ENCODE results near the gene OR10K1. TPM values are rescaled to one million over a fixed set of nuclear protein-coding genes. Genes with fewer than 3 reads are reported as not detected.

OR10K1 gene
- total RNA-seq, 1 experiment from 2014 or later, result not detected

DNA sequence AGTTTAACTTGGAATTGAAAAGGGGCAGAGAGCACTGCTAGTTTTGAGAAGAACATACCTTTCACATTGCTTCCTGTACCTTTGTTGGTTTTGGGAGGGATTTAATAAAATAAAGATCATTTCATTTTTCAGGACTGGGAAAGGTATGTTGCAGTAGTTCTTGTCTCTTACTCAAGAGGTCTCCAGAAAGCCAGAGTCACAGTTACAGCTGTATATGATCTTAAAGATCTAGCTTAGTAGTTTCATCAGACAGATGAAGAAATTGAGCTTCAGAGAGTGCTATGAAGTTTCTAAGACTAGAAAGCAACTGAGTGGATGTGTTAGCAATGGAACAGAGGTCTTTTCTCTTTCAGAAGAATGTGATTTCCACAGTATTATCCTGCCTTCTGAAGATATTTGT is 36.6 kb upstream of the OR10K1 start:
- H2AFZ ChIP-seq (ENCODE audit: low read length), result no peak overlapping the region
- no peaks in the 10 kb centered on the region for H4K20me1 ChIP-seq (ENCODE audit: control insufficient read depth, insufficient read depth, insufficient read length)

More for the DNA sequence above, 36.6 kb upstream of the OR10K1 start:
- no peak overlapping the region for H3K9ac ChIP-seq (ENCODE audit: extremely low read depth, insufficient read length, low read length)
- no peaks in the 10 kb centered on the region; a peak in 1 of 7 replicates for H3K36me3 Mint-ChIP-seq (ENCODE audit: insufficient read depth in 1 of 3, low read depth in 3 of 3)
- no peak overlapping the region for H3K18ac ChIP-seq (ENCODE audit: insufficient read length, low read depth, low read length)
- H3K27ac ChIP-seq (ENCODE audit: insufficient read length, low read depth, low read length), result no peak overlapping the region
- no peak overlapping the region for H3K4me3 Mint-ChIP-seq
- H3K4me2 ChIP-seq (ENCODE audit: insufficient read depth, insufficient read length, low read length), result no peak overlapping the region
- H2BK5ac ChIP-seq (ENCODE audit: insufficient read length, low read length), result no peak overlapping the region
- no peak overlapping the region for H3K4ac ChIP-seq (ENCODE audit: low read depth, low read length)
- H3T11ph ChIP-seq (ENCODE audit: low read length), result no peak overlapping the region
- no peaks in the 10 kb centered on the region; the same call in 1 of the 2 replicates for H3K4me1 ChIP-seq (ENCODE audit: insufficient read depth, low read length)
- H3K23ac ChIP-seq (ENCODE audit: insufficient read length, low read depth, low read length), result no peak overlapping the region
- peaks cover 31 to 34% of the 10 kb centered on the region in 2 experiments for H3K4me1 Mint-ChIP-seq
- H3K27me3 ChIP-seq (ENCODE audit: insufficient read depth, low read length), result no peaks in the 10 kb centered on the region
- H3K14ac ChIP-seq (ENCODE audit: insufficient read depth, low read length), result no peak overlapping the region
- H3K9me3 Mint-ChIP-seq, result peaks cover 7 to 12% of the 10 kb centered on the region in 2 experiments; a peak in 3 of 5 replicates
- H3K9me3 ChIP-seq (ENCODE audit: control insufficient read depth, low read depth, low read length), result no peaks in the 10 kb centered on the region
- no peak overlapping the region for H4K91ac ChIP-seq (ENCODE audit: insufficient read length, low read depth, low read length)
- no peaks in the 10 kb centered on the region for H3K79me2 ChIP-seq (ENCODE audit: insufficient read depth, low read length)
- H3K27me3 Mint-ChIP-seq (ENCODE audit: low read depth), result no peaks in the 10 kb centered on the region; the same call in 1 of the 2 replicates
- H3K79me1 ChIP-seq (ENCODE audit: insufficient read depth, low read depth, low read length, poor library complexity, severe bottlenecking), result no peaks in the 10 kb centered on the region
- H3K56ac ChIP-seq (ENCODE audit: insufficient read length, low read depth, low read length), result no peak overlapping the region
- H4K8ac ChIP-seq (replicated peaks; ENCODE audit: insufficient read length, low read depth, low read length), result no peak overlapping the region
- no peak overlapping the region for H2BK120ac ChIP-seq (ENCODE audit: low read depth, low read length, poor library complexity, severe bottlenecking)
- H3K27ac Mint-ChIP-seq, result peak overlapping the region in 1 of 3 experiments; percentile 13; a peak in 2 of 7 replicates
- TF ChIP-seq, protein P1, sequence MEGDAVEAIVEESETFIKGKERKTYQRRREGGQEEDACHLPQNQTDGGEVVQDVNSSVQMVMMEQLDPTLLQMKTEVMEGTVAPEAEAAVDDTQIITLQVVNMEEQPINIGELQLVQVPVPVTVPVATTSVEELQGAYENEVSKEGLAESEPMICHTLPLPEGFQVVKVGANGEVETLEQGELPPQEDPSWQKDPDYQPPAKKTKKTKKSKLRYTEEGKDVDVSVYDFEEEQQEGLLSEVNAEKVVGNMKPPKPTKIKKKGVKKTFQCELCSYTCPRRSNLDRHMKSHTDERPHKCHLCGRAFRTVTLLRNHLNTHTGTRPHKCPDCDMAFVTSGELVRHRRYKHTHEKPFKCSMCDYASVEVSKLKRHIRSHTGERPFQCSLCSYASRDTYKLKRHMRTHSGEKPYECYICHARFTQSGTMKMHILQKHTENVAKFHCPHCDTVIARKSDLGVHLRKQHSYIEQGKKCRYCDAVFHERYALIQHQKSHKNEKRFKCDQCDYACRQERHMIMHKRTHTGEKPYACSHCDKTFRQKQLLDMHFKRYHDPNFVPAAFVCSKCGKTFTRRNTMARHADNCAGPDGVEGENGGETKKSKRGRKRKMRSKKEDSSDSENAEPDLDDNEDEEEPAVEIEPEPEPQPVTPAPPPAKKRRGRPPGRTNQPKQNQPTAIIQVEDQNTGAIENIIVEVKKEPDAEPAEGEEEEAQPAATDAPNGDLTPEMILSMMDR (conservative IDR thresholded peaks at IDR 0.05), result no peak
- no peak overlapping the region for H4K5ac ChIP-seq (ENCODE audit: insufficient read length, low read depth, low read length)
- H2BK20ac ChIP-seq (ENCODE audit: low read depth, low read length, poor library complexity, severe bottlenecking), result no peak overlapping the region
- H2BK15ac ChIP-seq (ENCODE audit: low read depth, low read length), result no peak overlapping the region
- H2AK5ac ChIP-seq (ENCODE audit: insufficient read length, low read length), result no peak overlapping the region
- H3K23me2 ChIP-seq (ENCODE audit: insufficient read length, low read depth, low read length, poor library complexity, severe bottlenecking), result no peaks in the 10 kb centered on the region
- DNase-seq, result no peak
- no peak overlapping the region for H2BK12ac ChIP-seq (ENCODE audit: insufficient read length, low read depth, low read length)

Measured in H9 (cell line).